Transverse colon (tissue), 4 donors: ENCODE results near the gene BNIP1.

ENCODE experiments used
- EP300 ChIP-seq: sonication (generic); formaldehyde crosslinking; IDR thresholded peaks from one replicate; pipeline ENCODE4 v1.6.1; 2017; ENCODE audit warnings: antibody characterized with exemption, low read depth
- POLR2A ChIP-seq: fragments of 450-650 bp; IDR thresholded peaks from one replicate; pipeline ENCODE4 v1.6.1; 2016; ENCODE audit warnings: antibody characterized with exemption, mild to moderate bottlenecking, moderate library complexity
- POLR2AphosphoS5 ChIP-seq, 3 donors: sonication (generic); formaldehyde crosslinking; IDR thresholded peaks; one replicate each; pipeline ENCODE4 v1.6.1; 2016; ENCODE audit warnings: antibody characterized with exemption in 3 of 3
- TF ChIP-seq, protein P1 (sequence below), 5 experiments: fragments of 200-600 bp in 3 of 5; fragments of 450-650 bp in 2 of 5; sonication (generic) in 3 of 5; IDR thresholded peaks; 1 replicate in 2 of 5; 2 replicates in 3 of 5; pipeline ENCODE4 v1.5.1; 2016 to 2017; ENCODE audit warnings: antibody characterized with exemption in 5 of 5, inconsistent platforms in 3 of 5, mild to moderate bottlenecking in 2 of 5, moderate library complexity in 1 of 5

DNA sequence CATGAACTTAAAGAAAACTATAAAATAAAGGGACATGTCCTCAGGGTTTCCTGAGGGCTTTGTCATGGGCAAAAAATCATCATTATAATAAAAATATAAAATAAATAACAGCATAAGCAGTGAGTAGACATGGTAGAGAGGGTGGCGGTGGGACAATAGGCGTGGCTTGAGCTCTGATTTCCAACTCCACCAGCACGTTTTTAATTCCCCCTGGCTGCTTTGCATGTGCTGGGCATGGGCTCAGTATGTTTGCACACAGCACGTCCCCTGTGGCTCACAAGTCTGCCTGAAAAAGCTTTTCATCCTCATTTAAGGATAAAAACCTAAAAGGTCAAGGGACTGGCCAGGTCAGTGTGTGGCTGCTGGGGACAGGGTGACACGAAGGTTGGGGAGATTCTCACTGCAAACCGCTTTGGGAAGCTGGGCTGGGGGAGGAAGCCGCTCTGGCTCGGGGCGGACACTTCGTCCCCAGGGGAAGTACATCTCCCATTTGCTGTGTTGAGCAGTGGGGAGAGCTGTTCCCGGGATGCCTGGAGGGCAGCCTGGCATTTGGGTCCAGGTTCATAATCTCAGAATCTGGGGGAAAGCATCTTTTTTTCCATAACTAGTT is 58.0 kb downstream of the BNIP1 start:
- TF ChIP-seq POLR2A (no peak), EP300 (no peak), POLR2AphosphoS5 (IDR thresholded peaks at IDR 0.05) (no peak)
- TF ChIP-seq, protein P1, sequence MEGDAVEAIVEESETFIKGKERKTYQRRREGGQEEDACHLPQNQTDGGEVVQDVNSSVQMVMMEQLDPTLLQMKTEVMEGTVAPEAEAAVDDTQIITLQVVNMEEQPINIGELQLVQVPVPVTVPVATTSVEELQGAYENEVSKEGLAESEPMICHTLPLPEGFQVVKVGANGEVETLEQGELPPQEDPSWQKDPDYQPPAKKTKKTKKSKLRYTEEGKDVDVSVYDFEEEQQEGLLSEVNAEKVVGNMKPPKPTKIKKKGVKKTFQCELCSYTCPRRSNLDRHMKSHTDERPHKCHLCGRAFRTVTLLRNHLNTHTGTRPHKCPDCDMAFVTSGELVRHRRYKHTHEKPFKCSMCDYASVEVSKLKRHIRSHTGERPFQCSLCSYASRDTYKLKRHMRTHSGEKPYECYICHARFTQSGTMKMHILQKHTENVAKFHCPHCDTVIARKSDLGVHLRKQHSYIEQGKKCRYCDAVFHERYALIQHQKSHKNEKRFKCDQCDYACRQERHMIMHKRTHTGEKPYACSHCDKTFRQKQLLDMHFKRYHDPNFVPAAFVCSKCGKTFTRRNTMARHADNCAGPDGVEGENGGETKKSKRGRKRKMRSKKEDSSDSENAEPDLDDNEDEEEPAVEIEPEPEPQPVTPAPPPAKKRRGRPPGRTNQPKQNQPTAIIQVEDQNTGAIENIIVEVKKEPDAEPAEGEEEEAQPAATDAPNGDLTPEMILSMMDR (IDR thresholded peaks at IDR 0.05) = no peak
